ENCODE measurements around the gene ARHGAP21.

DNA sequence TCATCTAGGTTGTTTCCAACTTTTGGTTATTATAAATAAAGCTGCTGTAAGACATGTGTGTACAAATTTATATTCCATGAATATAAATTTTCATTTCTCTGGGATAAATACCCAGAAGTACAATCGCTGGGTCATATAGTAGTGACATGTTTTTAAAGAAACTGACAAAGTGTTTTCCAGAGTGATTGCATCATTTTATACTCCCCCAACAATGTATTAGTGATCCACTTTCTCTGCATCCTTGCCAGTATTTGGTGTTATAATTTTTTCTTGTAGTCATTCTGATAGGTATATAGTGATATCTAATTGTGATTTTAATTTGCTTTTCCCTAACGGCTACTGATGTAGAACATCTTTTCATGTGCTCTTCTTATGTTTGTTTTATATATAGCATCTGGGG, 27.0 kb upstream of the ARHGAP21 start:
- TF ChIP-seq, protein P1, sequence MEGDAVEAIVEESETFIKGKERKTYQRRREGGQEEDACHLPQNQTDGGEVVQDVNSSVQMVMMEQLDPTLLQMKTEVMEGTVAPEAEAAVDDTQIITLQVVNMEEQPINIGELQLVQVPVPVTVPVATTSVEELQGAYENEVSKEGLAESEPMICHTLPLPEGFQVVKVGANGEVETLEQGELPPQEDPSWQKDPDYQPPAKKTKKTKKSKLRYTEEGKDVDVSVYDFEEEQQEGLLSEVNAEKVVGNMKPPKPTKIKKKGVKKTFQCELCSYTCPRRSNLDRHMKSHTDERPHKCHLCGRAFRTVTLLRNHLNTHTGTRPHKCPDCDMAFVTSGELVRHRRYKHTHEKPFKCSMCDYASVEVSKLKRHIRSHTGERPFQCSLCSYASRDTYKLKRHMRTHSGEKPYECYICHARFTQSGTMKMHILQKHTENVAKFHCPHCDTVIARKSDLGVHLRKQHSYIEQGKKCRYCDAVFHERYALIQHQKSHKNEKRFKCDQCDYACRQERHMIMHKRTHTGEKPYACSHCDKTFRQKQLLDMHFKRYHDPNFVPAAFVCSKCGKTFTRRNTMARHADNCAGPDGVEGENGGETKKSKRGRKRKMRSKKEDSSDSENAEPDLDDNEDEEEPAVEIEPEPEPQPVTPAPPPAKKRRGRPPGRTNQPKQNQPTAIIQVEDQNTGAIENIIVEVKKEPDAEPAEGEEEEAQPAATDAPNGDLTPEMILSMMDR (IDR thresholded peaks at IDR 0.05; ENCODE audit: low read depth, low read length, poor library complexity, severe bottlenecking) = no peak
- no peak for TF ChIP-seq EZH2phosphoT487 (IDR thresholded peaks at IDR 0.05; ENCODE audit: borderline replicate concordance, low read length)

Data from DOHH2 (cell line).